HG02678 (cell line): ENCODE results near the gene PTTG1IP.

Source experiments
- ATAC-seq: cut with Tn5 transposase; IDR thresholded peaks from one replicate; pipeline ENCODE4 v1.9.1; 2021; ENCODE audit warnings: mild to moderate bottlenecking, moderate library complexity; ENCODE audit not compliant: unreplicated experiment

Gene PTTG1IP

DNA sequence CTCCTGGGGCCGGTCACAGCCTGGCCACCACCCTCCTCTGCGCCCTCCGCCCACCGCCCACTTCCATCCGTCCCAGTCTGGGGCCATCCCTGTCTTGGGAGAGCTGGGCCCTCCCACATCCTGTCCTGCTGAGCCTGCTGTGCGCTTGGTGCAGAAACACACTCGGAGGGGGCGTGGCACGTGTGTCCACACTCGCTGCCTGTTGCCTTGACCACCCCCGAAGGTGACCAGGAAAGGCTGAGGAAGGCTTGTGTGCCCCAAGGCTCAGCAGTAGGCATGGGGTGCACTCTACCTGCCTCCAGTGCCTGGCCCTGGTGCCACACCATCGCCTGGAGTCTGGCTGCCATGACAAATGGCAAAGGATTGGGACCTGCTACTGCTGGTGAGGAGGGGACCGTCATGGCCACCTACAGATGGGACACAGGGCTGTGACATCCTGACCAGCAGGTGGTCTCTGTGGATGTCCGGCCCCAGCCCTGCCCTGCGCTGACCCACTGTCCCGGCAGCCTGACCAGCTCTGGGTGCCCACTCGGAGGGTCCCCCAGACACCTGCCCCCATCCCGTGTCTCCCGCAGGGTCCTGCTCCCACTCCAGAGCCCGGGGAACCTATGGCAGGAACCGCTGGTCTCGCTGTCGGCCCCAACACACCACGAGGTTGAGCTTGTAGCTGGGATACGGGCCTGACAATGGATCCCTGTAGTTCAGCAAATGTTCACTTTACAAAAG, 23.2 kb upstream of the PTTG1IP start:
- ATAC-seq, result no peak

GRCh38 chr21:44895859-44896258, 22.4 kb upstream of the PTTG1IP start:
- no peak for ATAC-seq

- ATAC-seq, result no peak
These were observed 21.3 kb upstream of the PTTG1IP start for GRCh38 chr21:44894687-44895302.

DNA sequence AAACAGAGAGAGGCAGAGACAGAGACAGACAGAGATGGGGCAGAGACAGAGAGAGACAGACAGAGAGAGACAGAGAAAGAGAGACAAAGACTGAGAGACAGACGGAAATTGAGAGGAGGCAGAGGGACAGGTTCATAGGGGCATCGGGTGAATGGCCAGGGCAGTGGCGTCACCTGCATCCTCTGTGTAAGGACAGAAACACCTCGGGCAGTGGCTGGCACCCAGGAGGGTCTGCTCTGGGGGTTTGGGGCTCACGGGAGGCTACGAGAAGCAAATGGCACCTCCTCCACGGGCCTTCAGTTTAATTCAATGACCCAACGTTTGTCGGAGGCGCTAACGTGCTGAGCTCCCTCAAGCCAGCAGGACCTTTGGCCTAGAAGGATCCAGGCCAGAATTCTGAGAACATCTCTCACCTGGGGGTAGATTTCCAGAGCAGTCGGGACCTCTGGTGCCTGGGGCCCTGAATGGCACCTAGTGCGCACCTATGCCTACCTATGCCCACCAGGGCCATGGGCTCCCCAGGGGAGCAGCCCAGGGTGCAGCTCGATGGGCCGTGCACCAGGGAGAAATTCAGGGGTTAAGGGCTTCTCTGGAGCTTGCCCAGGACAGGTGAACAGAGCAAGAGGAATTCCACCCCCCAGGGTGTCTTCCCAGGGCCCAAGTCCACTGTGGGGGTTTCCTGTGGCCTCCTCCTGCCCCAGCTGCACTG, 20.6 kb upstream of the PTTG1IP start:
- no peak for ATAC-seq

DNA sequence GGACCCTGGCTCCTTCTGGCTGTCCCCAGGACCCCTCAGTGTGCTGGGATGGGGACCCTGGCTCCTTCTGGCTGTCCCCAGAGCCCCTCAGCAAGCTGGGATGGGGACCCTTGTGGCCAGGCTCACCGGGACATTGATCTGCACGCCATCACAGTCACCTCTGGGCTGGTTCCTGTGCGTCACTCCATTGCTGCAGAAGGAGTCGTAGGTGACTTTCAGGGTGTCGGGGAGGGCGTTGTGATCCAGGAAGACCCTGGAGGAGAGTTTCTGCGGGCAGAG, 19.7 kb upstream of the PTTG1IP start:
- ATAC-seq, result no peak

- ATAC-seq, result no peak
These were observed 19.2 kb upstream of the PTTG1IP start for GRCh38 chr21:44892536-44893277.

DNA sequence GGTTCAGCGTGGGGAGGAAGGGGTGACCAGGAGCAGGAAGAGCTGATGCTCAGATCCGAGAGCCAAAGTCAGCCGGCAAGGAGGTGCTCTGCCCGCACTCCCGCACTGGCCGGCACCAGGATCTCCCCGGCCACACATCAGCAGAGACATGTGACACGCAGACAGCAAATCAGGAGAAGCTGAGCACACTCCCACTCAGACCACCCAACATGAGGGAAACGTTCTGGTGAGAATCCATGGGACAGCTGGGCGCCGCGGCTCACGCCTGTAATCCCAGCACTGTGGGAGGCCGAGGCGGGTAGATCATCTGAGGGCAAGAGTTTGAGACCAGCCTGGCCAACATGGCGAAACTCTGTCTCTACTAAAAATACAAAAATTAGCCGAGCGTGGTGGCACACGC, 18.6 kb upstream of the PTTG1IP start:
- ATAC-seq, result no peak

- ATAC-seq, result no peak
These were observed 18.1 kb upstream of the PTTG1IP start for GRCh38 chr21:44891631-44892031.

DNA sequence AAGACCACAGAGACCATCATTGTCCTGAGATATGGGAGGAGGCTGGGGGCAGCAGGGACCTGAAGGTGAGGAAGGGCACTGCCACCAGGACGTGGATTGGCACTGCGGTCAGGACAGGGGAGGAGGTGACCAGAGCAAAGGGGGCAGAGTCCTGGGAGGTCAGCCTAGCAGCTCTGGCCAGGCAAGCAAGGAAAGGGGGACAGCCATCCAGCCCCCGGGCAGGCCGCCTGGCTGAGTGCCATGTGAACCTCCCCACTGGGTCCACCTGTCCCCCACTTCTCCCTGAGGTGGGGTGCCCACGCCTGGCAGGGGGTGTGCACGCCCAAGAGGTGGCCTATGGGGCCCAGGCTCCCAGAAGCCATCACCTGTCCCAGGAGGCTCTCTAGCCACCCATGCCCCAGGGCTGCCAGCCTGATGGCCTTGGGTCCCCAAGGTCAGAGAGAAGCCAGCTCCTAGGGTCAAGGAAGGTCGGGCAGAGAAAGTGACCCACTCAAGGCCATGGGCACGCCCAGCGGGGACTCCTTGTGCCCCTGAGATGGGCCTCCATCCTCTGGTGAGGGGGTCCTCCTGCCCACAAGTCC, 17.6 kb upstream of the PTTG1IP start:
- no peak for ATAC-seq

GRCh38 chr21:44890338-44890931, 16.9 kb upstream of the PTTG1IP start:
- ATAC-seq, result no peak

GRCh38 chr21:44889625-44890337, 16.3 kb upstream of the PTTG1IP start:
- no peak for ATAC-seq

GRCh38 chr21:44888581-44889550, 15.4 kb upstream of the PTTG1IP start:
- ATAC-seq, result no peak

GRCh38 chr21:44887807-44888580, 14.5 kb upstream of the PTTG1IP start:
- no peak for ATAC-seq

GRCh38 chr21:44887126-44887806, 13.8 kb upstream of the PTTG1IP start:
- ATAC-seq, result no peak

DNA sequence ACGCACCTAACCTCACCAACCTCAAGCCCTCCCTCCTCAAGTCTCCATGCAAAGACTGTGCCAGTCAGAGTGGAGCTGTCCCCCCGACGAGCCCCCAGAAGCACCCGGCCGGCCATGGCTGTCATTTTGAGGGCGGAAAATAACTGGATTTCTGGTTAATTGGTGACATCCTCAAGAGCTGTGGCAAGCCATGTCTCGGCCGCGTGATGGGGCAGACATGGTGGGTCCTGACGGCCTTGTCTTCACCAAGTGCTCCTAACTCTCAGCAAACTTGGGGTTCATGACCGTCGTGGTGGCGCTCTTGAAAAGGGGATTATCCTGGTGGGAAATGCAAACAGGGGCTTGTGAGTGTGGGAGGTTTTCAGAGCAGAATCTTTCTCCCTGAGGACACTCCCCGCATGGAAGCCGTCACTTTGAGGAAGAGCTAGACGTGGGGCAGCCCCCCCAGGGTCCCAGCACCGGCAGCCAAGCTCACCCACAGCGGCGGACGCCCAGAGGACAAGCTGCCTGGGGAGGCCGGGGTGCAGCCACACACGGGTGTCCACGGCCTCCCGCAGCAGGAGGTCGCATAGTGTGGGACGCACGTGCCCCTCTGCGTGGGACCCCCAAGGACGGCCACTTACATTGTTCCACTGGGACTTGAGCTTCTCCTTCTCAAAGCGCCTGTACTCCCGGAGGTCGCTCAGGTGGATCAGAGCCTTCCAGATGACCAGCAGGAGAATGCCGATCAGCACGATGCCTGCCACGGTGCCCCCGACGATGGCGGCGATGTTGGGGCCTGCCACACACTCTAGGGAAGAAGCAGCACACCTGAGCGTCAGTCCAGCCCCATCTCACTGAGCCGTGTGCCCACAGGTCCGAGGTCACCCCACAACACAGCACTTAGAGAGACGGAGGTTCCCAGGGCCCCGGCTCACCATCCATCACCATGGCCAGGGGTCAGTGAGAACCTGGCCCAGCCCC, 12.9 kb upstream of the PTTG1IP start:
- ATAC-seq, result no peak

DNA sequence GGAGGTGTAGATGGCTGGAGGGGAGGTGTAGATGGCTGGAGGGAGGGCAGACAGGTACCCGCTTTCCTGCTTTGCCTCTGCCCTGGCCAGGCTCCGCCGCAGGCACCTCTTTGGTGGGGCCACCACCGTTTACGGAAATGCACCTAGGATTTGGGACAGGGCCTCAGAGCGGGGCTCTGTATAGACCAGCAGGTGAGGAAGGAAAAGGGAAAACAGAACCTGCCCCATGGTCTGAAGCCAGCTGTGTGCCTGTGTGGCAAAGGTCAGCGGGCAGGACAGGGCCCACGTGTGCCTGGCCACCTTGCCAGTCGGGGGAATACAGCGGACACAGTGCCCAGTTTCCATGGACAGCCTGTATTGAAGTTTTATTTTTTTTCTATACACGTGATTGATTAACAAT, 12.1 kb upstream of the PTTG1IP start:
- no peak for ATAC-seq

DNA sequence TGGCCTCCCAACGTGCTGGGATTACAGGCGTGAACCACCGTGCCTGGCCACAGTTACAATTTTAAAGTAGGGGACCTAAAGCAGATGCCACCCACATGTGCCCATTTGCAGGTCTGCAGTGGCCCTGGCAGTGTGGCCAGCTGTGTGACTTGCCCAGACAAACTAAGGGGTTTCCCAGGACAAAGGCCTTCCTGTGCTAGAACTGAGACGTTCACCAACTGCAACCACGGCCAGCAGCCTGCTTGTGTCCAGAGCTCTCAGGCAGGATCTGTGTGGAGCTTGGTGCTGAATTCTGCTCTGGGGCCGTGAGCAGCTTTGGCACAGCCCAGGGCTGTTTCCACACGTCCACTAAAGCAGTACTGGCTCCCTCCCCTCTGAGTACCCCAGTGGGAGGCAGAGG, 10.6 kb upstream of the PTTG1IP start:
- ATAC-seq, result no peak
